ENCODE measurements around the gene MICAL3.

Gene MICAL3

GRCh38 chr22:17926516-17926915, 97.8 kb downstream of the MICAL3 start:
- DNase-seq, result no peak

- no peak for DNase-seq
Observed at GRCh38 chr22:17925431-17925841, 98.9 kb downstream of the MICAL3 start.

- no peak for DNase-seq
Observed at GRCh38 chr22:17924735-17925364, 99.5 kb downstream of the MICAL3 start.

GRCh38 chr22:17924076-17924475, 100.3 kb downstream of the MICAL3 start:
- DNase-seq, result no peak

- DNase-seq, result no peak
Observed at GRCh38 chr22:17922925-17923903, 101.1 kb downstream of the MICAL3 start.

- DNase-seq, result no peak
Observed at GRCh38 chr22:17921871-17922821, 102.2 kb downstream of the MICAL3 start.

GRCh38 chr22:17920992-17921650, 103.2 kb downstream of the MICAL3 start:
- no peak for DNase-seq

GRCh38 chr22:17920145-17920605, 104.2 kb downstream of the MICAL3 start:
- no peak for DNase-seq

- DNase-seq, result no peak
Observed at GRCh38 chr22:17919276-17920144, 104.9 kb downstream of the MICAL3 start.

- DNase-seq, result no peak
Observed at GRCh38 chr22:17918840-17919239, 105.5 kb downstream of the MICAL3 start.

- DNase-seq, result peak; percentile 8
Observed at GRCh38 chr22:17917490-17917983, 106.8 kb downstream of the MICAL3 start.

- DNase-seq, result no peak
Observed at GRCh38 chr22:17916226-17916889, 108.0 kb downstream of the MICAL3 start.

GRCh38 chr22:17915676-17916075, 108.7 kb downstream of the MICAL3 start:
- no peak for DNase-seq

GRCh38 chr22:17915188-17915587, 109.2 kb downstream of the MICAL3 start:
- DNase-seq, result no peak

- DNase-seq, result no peak
Observed at GRCh38 chr22:17914474-17914873, 109.9 kb downstream of the MICAL3 start.

- no peak for DNase-seq
Observed at GRCh38 chr22:17913801-17914347, 110.5 kb downstream of the MICAL3 start.

- DNase-seq, result no peak
Observed at GRCh38 chr22:17912945-17913721, 111.2 kb downstream of the MICAL3 start.

GRCh38 chr22:17911887-17912286, 112.5 kb downstream of the MICAL3 start:
- no peak for DNase-seq

GRCh38 chr22:17911312-17911705, 113.1 kb downstream of the MICAL3 start:
- no peak for DNase-seq
